DOHH2 (cell line): ENCODE measurements around the gene STON2.

Source experiments
- EZH2phosphoT487 ChIP-seq: fragments of 200-600 bp; sonication (generic); IDR thresholded peaks from 2 replicates; pipeline ENCODE4 v1.6.1; 2017; ENCODE audit warnings: borderline replicate concordance, mild to moderate bottlenecking, antibody characterized with exemption, low read length, moderate library complexity, mixed read lengths
- TF ChIP-seq, protein P1 (sequence below): fragments of 200-600 bp; sonication (generic); IDR thresholded peaks from one replicate; pipeline ENCODE4 v1.5.1; 2014; ENCODE audit warnings: antibody characterized with exemption, mild to moderate bottlenecking, low read depth, low read length; ENCODE audit not compliant: poor library complexity, severe bottlenecking

GRCh38 chr14:81430235-81430634, 30.1 kb upstream of the STON2 start:
- TF ChIP-seq, protein P1, sequence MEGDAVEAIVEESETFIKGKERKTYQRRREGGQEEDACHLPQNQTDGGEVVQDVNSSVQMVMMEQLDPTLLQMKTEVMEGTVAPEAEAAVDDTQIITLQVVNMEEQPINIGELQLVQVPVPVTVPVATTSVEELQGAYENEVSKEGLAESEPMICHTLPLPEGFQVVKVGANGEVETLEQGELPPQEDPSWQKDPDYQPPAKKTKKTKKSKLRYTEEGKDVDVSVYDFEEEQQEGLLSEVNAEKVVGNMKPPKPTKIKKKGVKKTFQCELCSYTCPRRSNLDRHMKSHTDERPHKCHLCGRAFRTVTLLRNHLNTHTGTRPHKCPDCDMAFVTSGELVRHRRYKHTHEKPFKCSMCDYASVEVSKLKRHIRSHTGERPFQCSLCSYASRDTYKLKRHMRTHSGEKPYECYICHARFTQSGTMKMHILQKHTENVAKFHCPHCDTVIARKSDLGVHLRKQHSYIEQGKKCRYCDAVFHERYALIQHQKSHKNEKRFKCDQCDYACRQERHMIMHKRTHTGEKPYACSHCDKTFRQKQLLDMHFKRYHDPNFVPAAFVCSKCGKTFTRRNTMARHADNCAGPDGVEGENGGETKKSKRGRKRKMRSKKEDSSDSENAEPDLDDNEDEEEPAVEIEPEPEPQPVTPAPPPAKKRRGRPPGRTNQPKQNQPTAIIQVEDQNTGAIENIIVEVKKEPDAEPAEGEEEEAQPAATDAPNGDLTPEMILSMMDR, result no peak
- no peak for TF ChIP-seq EZH2phosphoT487
